ENCODE measurements around the gene TEX13C.

TEX13C gene

DNA sequence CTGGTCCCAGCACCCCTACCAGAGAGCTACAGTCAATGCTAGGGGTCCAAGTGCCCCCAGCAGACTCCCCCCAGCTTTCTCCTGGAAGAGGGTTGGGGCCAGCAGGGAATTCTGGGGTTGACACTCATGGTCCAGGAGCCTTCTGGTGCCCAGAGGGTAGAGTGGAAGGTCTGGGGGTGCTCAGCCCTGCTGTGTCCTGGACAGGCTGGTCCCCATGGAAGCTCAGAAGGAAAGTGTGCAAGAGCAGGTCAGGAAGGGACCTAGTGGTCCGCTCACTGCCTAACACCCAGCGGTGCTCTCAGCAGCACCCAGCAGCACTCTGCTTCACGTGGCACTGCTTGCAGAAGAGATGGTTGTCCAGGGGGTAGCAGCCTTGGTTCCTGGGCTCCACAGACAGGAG, 6.9 kb downstream of the TEX13C start:
- in situ Hi-C loops (cut with MboI; ENCODE audit: low pct_unique_long_range_greater_than_20kb, low sequenced_read_pairs, unreplicated experiment) = no loop called here
- TF ChIP-seq, protein P1, sequence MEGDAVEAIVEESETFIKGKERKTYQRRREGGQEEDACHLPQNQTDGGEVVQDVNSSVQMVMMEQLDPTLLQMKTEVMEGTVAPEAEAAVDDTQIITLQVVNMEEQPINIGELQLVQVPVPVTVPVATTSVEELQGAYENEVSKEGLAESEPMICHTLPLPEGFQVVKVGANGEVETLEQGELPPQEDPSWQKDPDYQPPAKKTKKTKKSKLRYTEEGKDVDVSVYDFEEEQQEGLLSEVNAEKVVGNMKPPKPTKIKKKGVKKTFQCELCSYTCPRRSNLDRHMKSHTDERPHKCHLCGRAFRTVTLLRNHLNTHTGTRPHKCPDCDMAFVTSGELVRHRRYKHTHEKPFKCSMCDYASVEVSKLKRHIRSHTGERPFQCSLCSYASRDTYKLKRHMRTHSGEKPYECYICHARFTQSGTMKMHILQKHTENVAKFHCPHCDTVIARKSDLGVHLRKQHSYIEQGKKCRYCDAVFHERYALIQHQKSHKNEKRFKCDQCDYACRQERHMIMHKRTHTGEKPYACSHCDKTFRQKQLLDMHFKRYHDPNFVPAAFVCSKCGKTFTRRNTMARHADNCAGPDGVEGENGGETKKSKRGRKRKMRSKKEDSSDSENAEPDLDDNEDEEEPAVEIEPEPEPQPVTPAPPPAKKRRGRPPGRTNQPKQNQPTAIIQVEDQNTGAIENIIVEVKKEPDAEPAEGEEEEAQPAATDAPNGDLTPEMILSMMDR (IDR thresholded peaks at IDR 0.05; ENCODE audit: extremely low read depth, insufficient read depth, missing control alignments) = no peak
- no peak for DNase-seq (ENCODE audit: low spot score)

DNA sequence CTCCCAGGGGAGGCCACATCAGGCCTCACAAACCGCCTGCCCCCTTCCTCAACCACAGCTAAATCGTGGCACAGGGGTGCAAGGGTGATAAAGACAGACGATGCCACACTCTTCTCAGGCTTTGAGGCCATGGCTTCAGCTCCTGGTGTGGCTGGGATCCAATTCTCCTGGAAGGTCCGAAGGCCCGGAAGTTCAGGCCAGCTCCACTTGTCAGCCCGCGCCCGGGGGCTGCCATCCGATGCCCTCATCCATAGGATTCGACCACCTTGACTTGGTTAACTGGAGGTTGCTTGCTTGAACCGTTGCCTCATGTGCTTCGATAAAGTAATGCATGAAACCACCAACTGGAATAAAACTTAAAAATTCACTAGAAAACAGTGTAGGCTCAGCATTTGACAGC, 8.2 kb downstream of the TEX13C start:
- in situ Hi-C loops (cut with MboI; ENCODE audit: low pct_unique_long_range_greater_than_20kb, low sequenced_read_pairs, unreplicated experiment) = no loop called here

DNA sequence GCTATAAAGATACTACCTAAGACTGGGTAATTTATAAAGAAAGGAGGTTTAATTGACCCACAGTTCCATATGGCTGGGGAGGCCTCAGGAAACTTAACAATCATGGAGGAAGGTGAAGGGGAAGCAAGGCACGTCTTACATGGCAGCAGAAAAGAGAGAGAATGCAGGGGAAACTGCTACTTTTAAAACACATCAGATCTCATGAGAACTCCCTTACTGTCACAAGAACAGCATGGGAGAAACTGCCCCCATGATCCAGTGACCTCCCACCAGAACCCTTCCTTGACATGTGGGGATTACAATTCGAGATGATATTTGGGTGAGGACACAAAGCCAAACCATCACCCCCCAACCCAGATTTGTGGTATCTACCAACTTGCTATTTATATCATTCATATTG, 13.9 kb downstream of the TEX13C start:
- TF ChIP-seq, protein P1 (IDR thresholded peaks at IDR 0.05; ENCODE audit: extremely low read depth, insufficient read depth, missing control alignments) = no peak
- no peak for DNase-seq (ENCODE audit: low spot score)
- in situ Hi-C loops (cut with MboI; ENCODE audit: low pct_unique_long_range_greater_than_20kb, low sequenced_read_pairs, unreplicated experiment) = no loop called here

More for the DNA sequence above, 8.2 kb downstream of the TEX13C start:
- DNase-seq (ENCODE audit: low spot score) = no peak
- TF ChIP-seq, protein P1 (IDR thresholded peaks at IDR 0.05; ENCODE audit: extremely low read depth, insufficient read depth, missing control alignments) = no peak

DNA sequence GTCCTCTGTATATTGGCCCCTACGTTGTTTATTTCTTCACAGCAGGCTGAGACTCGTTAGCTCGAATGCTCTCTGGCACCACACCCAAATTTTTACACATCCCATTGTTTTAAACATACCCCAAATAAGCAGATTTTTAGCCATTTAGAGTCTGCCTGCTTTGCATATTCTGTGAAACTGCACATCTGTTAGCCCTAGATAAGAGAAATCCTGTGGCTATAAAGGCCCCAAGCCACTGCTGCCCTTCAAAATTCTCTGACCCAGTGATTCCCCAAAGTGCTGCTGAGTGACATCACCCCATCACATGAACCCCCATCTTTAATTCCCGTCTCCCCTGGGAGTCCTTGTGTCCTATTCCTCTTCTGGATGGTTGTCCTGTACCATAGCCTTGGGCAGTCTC, 20.8 kb downstream of the TEX13C start:
- DNase-seq (ENCODE audit: low spot score) = no peak
- TF ChIP-seq, protein P1 (IDR thresholded peaks at IDR 0.05; ENCODE audit: extremely low read depth, insufficient read depth, missing control alignments) = no peak
- in situ Hi-C loops (cut with MboI; ENCODE audit: low pct_unique_long_range_greater_than_20kb, low sequenced_read_pairs, unreplicated experiment) = no loop called here

DNA sequence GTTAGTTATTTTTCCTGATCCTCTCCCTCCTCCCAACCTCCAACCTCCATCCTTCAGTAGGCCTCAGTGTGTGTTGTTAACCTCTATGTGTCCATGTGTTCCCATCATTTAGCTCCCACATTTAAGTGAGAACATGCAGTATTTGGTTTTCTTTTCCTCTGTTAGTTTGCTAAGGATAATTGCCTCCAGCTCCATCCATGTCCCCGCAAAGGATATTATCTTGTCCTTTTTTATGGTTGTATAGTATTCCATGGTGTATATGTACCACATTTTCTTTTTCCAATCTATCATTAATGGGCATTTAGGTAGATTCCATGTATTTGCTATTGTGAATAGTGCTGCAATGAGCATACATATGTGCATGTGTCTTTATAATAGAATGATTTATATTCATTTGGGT, 54.5 kb downstream of the TEX13C start:
- TF ChIP-seq, protein P1 (IDR thresholded peaks at IDR 0.05; ENCODE audit: extremely low read depth, insufficient read depth, missing control alignments) = no peak
- DNase-seq (ENCODE audit: low spot score) = no peak
- in situ Hi-C loops (cut with MboI; ENCODE audit: low pct_unique_long_range_greater_than_20kb, low sequenced_read_pairs, unreplicated experiment) = no loop called here

Measured in GM13977 (cell line).